GM10266 (cell line): ENCODE data around the gene TKT.

ENCODE experiments used
- DNase-seq: peaks from one replicate; pipeline ENCODE4 v3.0.0; 2012; ENCODE audit errors: extremely low spot score
- TF ChIP-seq, protein P1 (sequence below): IDR thresholded peaks from 2 replicates; pipeline ENCODE4 v1.5.1; 2012; ENCODE audit warnings: mild to moderate bottlenecking, low read depth; ENCODE audit not compliant: control insufficient read depth, insufficient read depth; ENCODE audit errors: missing control alignments

Gene TKT

GRCh38 chr3:53227993-53228885 lies 27.6 kb downstream of the TKT start:
- DNase-seq: no peak
- TF ChIP-seq, protein P1, sequence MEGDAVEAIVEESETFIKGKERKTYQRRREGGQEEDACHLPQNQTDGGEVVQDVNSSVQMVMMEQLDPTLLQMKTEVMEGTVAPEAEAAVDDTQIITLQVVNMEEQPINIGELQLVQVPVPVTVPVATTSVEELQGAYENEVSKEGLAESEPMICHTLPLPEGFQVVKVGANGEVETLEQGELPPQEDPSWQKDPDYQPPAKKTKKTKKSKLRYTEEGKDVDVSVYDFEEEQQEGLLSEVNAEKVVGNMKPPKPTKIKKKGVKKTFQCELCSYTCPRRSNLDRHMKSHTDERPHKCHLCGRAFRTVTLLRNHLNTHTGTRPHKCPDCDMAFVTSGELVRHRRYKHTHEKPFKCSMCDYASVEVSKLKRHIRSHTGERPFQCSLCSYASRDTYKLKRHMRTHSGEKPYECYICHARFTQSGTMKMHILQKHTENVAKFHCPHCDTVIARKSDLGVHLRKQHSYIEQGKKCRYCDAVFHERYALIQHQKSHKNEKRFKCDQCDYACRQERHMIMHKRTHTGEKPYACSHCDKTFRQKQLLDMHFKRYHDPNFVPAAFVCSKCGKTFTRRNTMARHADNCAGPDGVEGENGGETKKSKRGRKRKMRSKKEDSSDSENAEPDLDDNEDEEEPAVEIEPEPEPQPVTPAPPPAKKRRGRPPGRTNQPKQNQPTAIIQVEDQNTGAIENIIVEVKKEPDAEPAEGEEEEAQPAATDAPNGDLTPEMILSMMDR: no peak

GRCh38 chr3:53226841-53227407 lies 28.9 kb downstream of the TKT start:
- no peak for DNase-seq
- TF ChIP-seq, protein P1: no peak

GRCh38 chr3:53226142-53226840 lies 29.5 kb downstream of the TKT start:
- DNase-seq: no peak
- TF ChIP-seq, protein P1: no peak

DNA sequence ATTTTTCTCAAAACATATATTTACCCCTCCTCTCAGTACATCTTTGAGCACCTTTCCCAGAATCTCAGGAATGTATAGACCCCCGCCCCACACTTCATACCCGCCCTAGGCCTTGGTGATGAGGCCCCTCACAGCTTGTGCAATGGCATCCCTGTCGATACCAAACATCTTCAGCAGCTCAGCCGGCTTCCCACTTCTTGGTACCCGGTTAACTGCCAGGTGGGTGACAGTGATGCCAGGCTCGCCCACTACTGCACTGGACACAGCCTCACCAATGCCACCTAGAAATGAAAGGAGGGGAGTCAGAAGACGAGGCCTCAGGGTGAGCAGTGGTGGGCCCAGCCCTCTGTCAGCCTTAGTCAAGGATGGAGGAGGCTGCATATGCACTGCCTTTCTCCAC lies 30.2 kb downstream of the TKT start:
- DNase-seq: no peak
- TF ChIP-seq, protein P1: no peak

GRCh38 chr3:53225181-53225580 lies 30.6 kb downstream of the TKT start:
- TF ChIP-seq, protein P1: no peak
- no peak for DNase-seq

- DNase-seq: no peak
- TF ChIP-seq, protein P1: no peak
Measured at GRCh38 chr3:53224536-53224935, 31.3 kb downstream of the TKT start.

GRCh38 chr3:53224026-53224425 lies 31.8 kb downstream of the TKT start:
- TF ChIP-seq, protein P1: no peak
- DNase-seq: no peak
